ENCODE results near the gene SOX10.

Gene SOX10

DNA sequence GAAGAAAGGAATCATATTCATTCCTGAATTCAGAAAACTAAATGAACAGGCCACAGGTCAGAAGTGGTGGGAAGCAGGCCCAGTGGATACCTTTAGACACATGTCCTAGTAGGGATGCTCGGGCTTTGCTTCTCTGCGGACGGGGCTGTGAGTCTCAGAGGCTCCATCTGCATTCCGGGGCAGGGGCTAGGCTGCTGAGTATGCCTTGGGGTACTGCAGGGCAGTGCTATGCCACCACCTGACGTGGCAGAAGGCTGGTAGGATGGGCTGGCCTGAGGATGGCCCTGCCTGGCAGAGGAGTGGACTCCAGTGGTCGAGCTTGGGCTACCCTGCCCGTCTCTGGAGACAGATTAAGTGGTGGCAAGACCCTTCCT, 40.5 kb downstream of the SOX10 start:
- H3K4me2 ChIP-seq (ENCODE audit: low read length), result no peak overlapping the region
- no peaks in the 10 kb centered on the region for H3K4me1 ChIP-seq
- H3K27ac ChIP-seq, result no peak overlapping the region
- H3K36me3 ChIP-seq (ENCODE audit: control insufficient read depth, insufficient read depth, low read length), result no peaks in the 10 kb centered on the region
- no peak overlapping the region for H3K9ac ChIP-seq
- no peak overlapping the region for H2AFZ ChIP-seq
- no peaks in the 10 kb centered on the region for H3K79me2 ChIP-seq
- H3K27me3 ChIP-seq (ENCODE audit: control insufficient read depth, insufficient read depth, low read length), result no peaks in the 10 kb centered on the region
- TF ChIP-seq, protein P1, sequence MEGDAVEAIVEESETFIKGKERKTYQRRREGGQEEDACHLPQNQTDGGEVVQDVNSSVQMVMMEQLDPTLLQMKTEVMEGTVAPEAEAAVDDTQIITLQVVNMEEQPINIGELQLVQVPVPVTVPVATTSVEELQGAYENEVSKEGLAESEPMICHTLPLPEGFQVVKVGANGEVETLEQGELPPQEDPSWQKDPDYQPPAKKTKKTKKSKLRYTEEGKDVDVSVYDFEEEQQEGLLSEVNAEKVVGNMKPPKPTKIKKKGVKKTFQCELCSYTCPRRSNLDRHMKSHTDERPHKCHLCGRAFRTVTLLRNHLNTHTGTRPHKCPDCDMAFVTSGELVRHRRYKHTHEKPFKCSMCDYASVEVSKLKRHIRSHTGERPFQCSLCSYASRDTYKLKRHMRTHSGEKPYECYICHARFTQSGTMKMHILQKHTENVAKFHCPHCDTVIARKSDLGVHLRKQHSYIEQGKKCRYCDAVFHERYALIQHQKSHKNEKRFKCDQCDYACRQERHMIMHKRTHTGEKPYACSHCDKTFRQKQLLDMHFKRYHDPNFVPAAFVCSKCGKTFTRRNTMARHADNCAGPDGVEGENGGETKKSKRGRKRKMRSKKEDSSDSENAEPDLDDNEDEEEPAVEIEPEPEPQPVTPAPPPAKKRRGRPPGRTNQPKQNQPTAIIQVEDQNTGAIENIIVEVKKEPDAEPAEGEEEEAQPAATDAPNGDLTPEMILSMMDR (IDR thresholded peaks at IDR 0.05), result no peak
- no peak overlapping the region for H3K4me3 ChIP-seq (ENCODE audit: low read depth, low read length)
- H3K9me3 ChIP-seq (ENCODE audit: control insufficient read depth, low read length), result no peaks in the 10 kb centered on the region

DNA sequence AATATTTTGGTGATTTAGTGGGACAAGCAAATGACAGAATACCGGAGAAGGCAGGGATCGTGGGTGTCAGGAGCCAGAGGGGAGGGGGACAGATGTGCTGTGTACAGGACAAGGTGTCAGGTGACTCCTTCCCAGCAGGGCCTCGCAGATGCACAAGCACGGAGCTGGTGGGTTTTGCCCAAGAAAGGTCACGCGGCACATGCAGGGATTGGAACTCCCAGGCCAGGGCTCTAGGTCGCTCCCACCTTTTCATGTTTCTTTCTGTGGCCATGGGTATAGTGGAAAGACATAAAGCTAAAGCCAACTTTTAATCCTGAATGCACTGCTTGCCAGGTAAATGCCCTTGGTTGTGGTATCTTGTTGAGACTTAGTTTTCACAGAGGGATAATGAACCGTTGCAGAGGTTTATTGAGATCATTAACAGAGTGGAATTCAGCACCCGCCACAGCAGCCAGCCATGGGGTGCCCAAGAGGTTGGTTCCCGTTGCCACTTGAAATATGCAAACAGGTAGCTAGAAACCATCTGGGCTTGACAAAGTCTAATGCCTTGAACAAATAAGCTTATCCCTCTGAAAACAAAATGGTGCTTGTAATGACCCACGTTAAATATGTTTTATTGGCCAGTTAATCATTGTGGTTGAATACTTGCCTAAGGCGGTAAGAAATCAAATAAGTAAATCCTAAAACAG, 41.1 kb downstream of the SOX10 start:
- no peaks in the 10 kb centered on the region for H3K9me3 ChIP-seq (ENCODE audit: control insufficient read depth, low read length)
- H3K4me1 ChIP-seq, result no peaks in the 10 kb centered on the region
- H3K27ac ChIP-seq, result no peak overlapping the region
- H3K4me2 ChIP-seq (ENCODE audit: low read length), result no peak overlapping the region
- H3K9ac ChIP-seq, result no peak overlapping the region
- H3K4me3 ChIP-seq (ENCODE audit: low read depth, low read length), result no peak overlapping the region
- H3K79me2 ChIP-seq, result no peaks in the 10 kb centered on the region
- H3K36me3 ChIP-seq (ENCODE audit: control insufficient read depth, insufficient read depth, low read length), result no peaks in the 10 kb centered on the region
- TF ChIP-seq, protein P1 (IDR thresholded peaks at IDR 0.05), result no peak
- H3K27me3 ChIP-seq (ENCODE audit: control insufficient read depth, insufficient read depth, low read length), result no peaks in the 10 kb centered on the region
- no peak overlapping the region for H2AFZ ChIP-seq

DNA sequence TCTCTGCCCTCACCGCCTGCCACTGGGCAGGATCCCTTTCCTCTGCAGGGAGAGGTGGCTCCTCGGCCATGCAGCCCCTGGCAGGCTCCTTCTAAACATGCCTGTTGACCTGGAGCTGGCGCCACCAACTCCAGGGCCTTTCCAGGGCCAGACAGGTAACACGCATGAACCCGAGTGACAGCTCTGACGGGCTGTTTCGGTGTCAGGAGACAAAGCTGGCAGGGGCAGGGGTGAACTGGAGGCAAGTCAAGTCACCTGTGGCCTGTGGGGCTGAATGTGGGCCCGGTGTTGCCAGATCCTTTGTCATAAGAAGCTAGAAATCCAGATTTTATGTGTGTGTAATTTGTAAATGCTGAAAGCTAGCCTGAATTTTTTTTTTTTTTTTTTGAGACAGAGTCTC, 42.2 kb downstream of the SOX10 start:
- Histone ChIP-seq H3K27me3 (ENCODE audit: control insufficient read depth, insufficient read depth, low read length) (no peaks in the 10 kb centered on the region), H3K4me1 (no peaks in the 10 kb centered on the region), H3K9ac (no peak overlapping the region), H2AFZ (no peak overlapping the region), H3K9me3 (ENCODE audit: control insufficient read depth, low read length) (no peaks in the 10 kb centered on the region), H3K27ac (no peak overlapping the region), H3K4me3 (ENCODE audit: low read depth, low read length) (no peak overlapping the region), H3K79me2 (no peaks in the 10 kb centered on the region), H3K4me2 (ENCODE audit: low read length) (no peak overlapping the region), H3K36me3 (ENCODE audit: control insufficient read depth, insufficient read depth, low read length) (no peaks in the 10 kb centered on the region)
- TF ChIP-seq, protein P1 (IDR thresholded peaks at IDR 0.05), result no peak

DNA sequence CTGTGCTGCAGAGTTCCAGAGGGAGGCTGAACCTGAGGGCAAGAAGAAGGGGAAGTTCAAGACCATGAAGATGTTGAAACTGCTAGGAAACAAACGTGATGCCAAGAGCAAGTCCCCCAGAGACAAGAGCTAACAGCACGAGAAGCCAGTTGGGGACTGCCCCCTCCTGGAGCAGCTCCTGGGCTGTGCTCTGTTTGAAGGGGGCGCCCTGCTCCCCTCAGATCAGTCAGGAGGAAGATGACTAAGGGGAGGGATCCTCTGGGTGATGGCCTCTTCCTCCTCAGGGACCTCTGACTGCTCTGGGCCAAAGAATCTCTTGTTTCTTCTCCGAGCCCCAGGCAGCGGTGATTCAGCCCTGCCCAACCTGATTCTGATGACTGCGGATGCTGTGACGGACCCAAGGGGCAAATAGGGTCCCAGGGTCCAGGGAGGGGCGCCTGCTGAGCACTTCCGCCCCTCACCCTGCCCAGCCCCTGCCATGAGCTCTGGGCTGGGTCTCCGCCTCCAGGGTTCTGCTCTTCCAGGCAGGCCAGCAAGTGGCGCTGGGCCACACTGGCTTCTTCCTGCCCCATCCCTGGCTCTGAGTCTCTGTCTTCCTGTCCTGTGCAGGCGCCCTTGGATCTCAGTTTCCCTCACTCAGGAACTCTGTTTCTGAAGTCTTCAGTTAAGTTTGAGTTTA, 43.5 kb downstream of the SOX10 start:
- TF ChIP-seq, protein P1 (IDR thresholded peaks at IDR 0.05), result no peak

More for the DNA sequence above, 43.5 kb downstream of the SOX10 start:
- H3K9me3 ChIP-seq (ENCODE audit: control insufficient read depth, low read length), result no peaks in the 10 kb centered on the region
- H3K27ac ChIP-seq, result no peak overlapping the region
- H3K4me3 ChIP-seq (ENCODE audit: low read depth, low read length), result no peak overlapping the region
- H2AFZ ChIP-seq, result no peak overlapping the region
- H3K4me1 ChIP-seq, result no peaks in the 10 kb centered on the region
- no peak overlapping the region for H3K9ac ChIP-seq
- no peaks in the 10 kb centered on the region for H3K79me2 ChIP-seq
- no peaks in the 10 kb centered on the region for H3K27me3 ChIP-seq (ENCODE audit: control insufficient read depth, insufficient read depth, low read length)
- H3K36me3 ChIP-seq (ENCODE audit: control insufficient read depth, insufficient read depth, low read length), result no peaks in the 10 kb centered on the region
- H3K4me2 ChIP-seq (ENCODE audit: low read length), result no peak overlapping the region

All from parathyroid adenoma (tissue), 2 donors.